Sigmoid colon (tissue), 4 donors: ENCODE measurements around the gene SCART1.

Experiments used
- EP300 ChIP-seq, 4 donors: sonication (generic); formaldehyde crosslinking; IDR thresholded peaks; one replicate each; pipeline ENCODE4 v1.6.1; 2017; ENCODE audit warnings: antibody characterized with exemption in 4 of 4
- POLR2A ChIP-seq, 2 donors: fragments of 450-650 bp; IDR thresholded peaks; one replicate each; pipeline ENCODE4 v1.6.1; 2016; ENCODE audit warnings: antibody characterized with exemption in 2 of 2, mild to moderate bottlenecking in 2 of 2, moderate library complexity in 2 of 2
- POLR2AphosphoS5 ChIP-seq, 4 donors: sonication (generic); formaldehyde crosslinking; IDR thresholded peaks; one replicate each; pipeline ENCODE4 v1.6.1; 2017; ENCODE audit warnings: antibody characterized with exemption in 4 of 4
- TF ChIP-seq, protein P1 (sequence below), 4 experiments: fragments of 450-650 bp in 3 of 4; fragments of 200-600 bp in 1 of 4; IDR thresholded peaks; one replicate each; pipeline ENCODE4 v1.5.1; 2016 to 2019; ENCODE audit warnings: antibody characterized with exemption in 4 of 4, mild to moderate bottlenecking in 3 of 4, moderate library complexity in 2 of 4

DNA sequence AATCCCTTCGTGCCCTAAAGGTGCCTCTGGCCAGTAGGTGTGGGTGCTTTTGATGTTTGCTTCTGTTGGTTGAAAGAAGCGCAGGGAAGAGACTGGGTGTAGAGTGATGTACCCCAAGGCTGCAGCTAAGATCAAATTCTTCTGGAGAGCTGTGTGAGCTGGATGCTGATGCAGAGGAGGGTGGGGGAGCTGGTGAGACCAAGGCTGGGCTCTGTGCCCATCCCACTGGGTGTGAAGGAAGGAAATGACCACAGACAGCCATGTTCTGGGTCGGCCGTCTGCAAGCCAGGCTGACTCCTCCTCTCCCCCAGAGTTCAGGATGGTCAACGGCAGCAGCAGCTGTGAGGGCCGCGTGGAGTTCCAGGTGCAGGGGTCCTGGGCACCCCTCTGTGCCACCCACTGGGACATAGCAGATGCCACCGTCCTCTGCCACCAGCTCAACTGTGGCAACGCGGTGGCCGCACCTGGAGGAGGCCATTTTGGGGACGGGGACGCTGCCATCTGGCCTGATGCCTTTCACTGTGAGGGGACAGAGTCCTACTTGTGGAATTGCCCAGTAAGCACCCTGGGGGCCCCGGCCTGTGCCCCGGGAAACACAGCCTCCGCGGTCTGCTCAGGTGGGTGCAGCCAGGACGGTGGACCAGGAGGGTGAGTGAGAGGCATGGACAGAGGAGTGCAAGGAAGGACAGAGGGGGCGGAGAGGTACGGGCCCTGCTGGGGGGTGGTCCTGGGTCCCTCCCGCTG lies 5.1 kb downstream of the SCART1 start:
- TF ChIP-seq POLR2AphosphoS5 (IDR thresholded peaks at IDR 0.05): no peak
- no peak for TF ChIP-seq EP300 (IDR thresholded peaks at IDR 0.05)
- TF ChIP-seq, protein P1, sequence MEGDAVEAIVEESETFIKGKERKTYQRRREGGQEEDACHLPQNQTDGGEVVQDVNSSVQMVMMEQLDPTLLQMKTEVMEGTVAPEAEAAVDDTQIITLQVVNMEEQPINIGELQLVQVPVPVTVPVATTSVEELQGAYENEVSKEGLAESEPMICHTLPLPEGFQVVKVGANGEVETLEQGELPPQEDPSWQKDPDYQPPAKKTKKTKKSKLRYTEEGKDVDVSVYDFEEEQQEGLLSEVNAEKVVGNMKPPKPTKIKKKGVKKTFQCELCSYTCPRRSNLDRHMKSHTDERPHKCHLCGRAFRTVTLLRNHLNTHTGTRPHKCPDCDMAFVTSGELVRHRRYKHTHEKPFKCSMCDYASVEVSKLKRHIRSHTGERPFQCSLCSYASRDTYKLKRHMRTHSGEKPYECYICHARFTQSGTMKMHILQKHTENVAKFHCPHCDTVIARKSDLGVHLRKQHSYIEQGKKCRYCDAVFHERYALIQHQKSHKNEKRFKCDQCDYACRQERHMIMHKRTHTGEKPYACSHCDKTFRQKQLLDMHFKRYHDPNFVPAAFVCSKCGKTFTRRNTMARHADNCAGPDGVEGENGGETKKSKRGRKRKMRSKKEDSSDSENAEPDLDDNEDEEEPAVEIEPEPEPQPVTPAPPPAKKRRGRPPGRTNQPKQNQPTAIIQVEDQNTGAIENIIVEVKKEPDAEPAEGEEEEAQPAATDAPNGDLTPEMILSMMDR (IDR thresholded peaks at IDR 0.05): no peak
- no peak for TF ChIP-seq POLR2A (IDR thresholded peaks at IDR 0.05)
